GM23248 (cell line): Measurements from ENCODE around the gene TIMD4. TPM values are rescaled to one million over a fixed set of nuclear protein-coding genes. Genes with fewer than 3 reads are reported as not detected.

Experiments
- DNase-seq: peaks from one replicate; pipeline ENCODE4 v3.0.0-alpha.2; 2015
- H2AFZ ChIP-seq: fragments of 200-600 bp; sonication (generic); 2 replicates; pipeline ENCODE4 v1.6.1; 2016; ENCODE audit warnings: antibody characterized with exemption
- H3F3A ChIP-seq: fragments of 200-600 bp; sonication (generic); 2 replicates; pipeline ENCODE4 v1.6.1; 2016; ENCODE audit warnings: mild to moderate bottlenecking, antibody characterized with exemption, mixed run types; ENCODE audit not compliant: insufficient read depth
- H3K27ac ChIP-seq: fragments of 200-600 bp; sonication (generic); 2 replicates; pipeline ENCODE4 v1.5.1; 2016; ENCODE audit warnings: mild to moderate bottlenecking
- H3K27me3 ChIP-seq: fragments of 200-600 bp; sonication (generic); replicated peaks from 2 replicates; pipeline ENCODE4 v1.6.1; 2016; ENCODE audit warnings: mild to moderate bottlenecking; ENCODE audit not compliant: insufficient read depth
- H3K36me3 ChIP-seq: fragments of 200-600 bp; sonication (generic); 2 replicates; pipeline ENCODE4 v1.6.1; 2016; ENCODE audit warnings: low read depth, mild to moderate bottlenecking
- H3K4me1 ChIP-seq: fragments of 200-600 bp; sonication (generic); 2 replicates; pipeline ENCODE4 v1.6.1; 2016; ENCODE audit warnings: mild to moderate bottlenecking; ENCODE audit not compliant: insufficient read depth
- H3K4me2 ChIP-seq: fragments of 200-600 bp; sonication (generic); one replicate; pipeline ENCODE4 v1.6.1; 2016; ENCODE audit warnings: mild to moderate bottlenecking; ENCODE audit not compliant: unreplicated experiment
- H3K4me3 ChIP-seq: fragments of 200-600 bp; sonication (generic); 2 replicates; pipeline ENCODE4 v1.5.1; 2016; ENCODE audit warnings: mild to moderate bottlenecking
- H3K79me2 ChIP-seq: fragments of 200-600 bp; sonication (generic); 2 replicates; pipeline ENCODE4 v1.6.1; 2016; ENCODE audit warnings: mild to moderate bottlenecking; ENCODE audit not compliant: insufficient read depth
- H3K9ac ChIP-seq: fragments of 200-600 bp; sonication (generic); 2 replicates; pipeline ENCODE4 v1.6.1; 2016; ENCODE audit warnings: mild to moderate bottlenecking
- H3K9me2 ChIP-seq: fragments of 200-600 bp; sonication (generic); 2 replicates; pipeline ENCODE4 v1.6.1; 2016; ENCODE audit warnings: mixed run types, mild to moderate bottlenecking, moderate library complexity; ENCODE audit not compliant: insufficient read depth
- H3K9me3 ChIP-seq: fragments of 200-600 bp; sonication (generic); one replicate; pipeline ENCODE4 v1.6.1; 2017; ENCODE audit warnings: low read depth
- H4K20me1 ChIP-seq: fragments of 200-600 bp; sonication (generic); 2 replicates; pipeline ENCODE4 v1.6.0; 2016; ENCODE audit not compliant: insufficient read depth
- EZH2 ChIP-seq: fragments of 200-600 bp; sonication (generic); IDR thresholded peaks from 2 replicates; pipeline ENCODE4 v1.6.1; 2018; ENCODE audit warnings: antibody characterized with exemption, mild to moderate bottlenecking; ENCODE audit not compliant: insufficient read depth, poor library complexity, severe bottlenecking
- EZH2phosphoT487 ChIP-seq: fragments of 200-600 bp; sonication (generic); IDR thresholded peaks from 2 replicates; pipeline ENCODE4 v1.6.1; 2018; ENCODE audit warnings: antibody characterized with exemption, moderate library complexity, mild to moderate bottlenecking, low read depth; ENCODE audit not compliant: insufficient read depth
- WGBS, 2 experiments: methylation state at CpG; one replicate each; pipeline ENCODE4 v1.1.6; 2015 to 2017; ENCODE audit warnings: low lambda C conversion rate in 2 of 2, low coverage in 1 of 2; ENCODE audit errors: missing lambda C conversion rate in 2 of 2; 5-methylcytosine and 5-hydroxymethylcytosine counted together
- in situ Hi-C: fragments of 300-500 bp; cut with MboI; formaldehyde crosslinking; loops from 2 replicates; pipeline ENCODE4 v1.15.0; 2020
- polyA plus RNA-seq: library from polyadenylated mRNA; unstranded; fragments of >200 nt; fragmentation: Nextera tagmentation; extraction: Ambion mirVana; gene quantifications from 2 replicates; pipeline ENCODE4 v1.2.1, GENCODE V29; 2016
- total RNA-seq: library from RNA; depleted of rRNA; stranded (reverse); fragments of >200 nt; shearing (Covaris generic); gene quantifications from 2 replicates; pipeline ENCODE4 v1.2.3, GENCODE V29; 2014; rRNA removed

The TIMD4 gene
- total and polyA plus RNA-seq, 2 experiments from 2014 or later: not detected

DNA sequence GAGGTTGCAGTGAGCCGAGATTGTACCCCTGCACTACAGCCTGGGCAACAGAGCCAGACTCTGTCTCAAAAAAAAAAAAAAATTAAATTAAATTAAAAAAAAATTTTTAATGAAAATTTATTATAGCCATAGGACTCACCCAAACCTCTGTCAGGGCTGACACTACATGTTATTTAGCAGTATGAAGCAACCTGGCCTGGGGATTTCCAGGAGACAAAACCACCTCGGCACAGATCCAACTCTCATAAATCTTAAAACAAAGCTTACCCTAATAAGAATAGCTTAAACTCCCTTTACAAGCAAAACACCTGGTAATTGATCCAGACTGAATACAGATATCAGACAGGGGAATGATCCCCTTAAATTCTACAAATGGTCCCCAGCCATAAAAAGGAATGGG, 74.5 kb downstream of the TIMD4 start:
- WGBS, 2 experiments: 21 to 33% methylated on average over 2 of the region's 2 CpGs
- H3K9me3 ChIP-seq: no peaks in the 10 kb centered on the region
- H3K4me2 ChIP-seq: no peak overlapping the region
- H3K36me3 ChIP-seq: no peaks in the 10 kb centered on the region
- no peaks in the 10 kb centered on the region for H3F3A ChIP-seq
- no peak overlapping the region for H3K27ac ChIP-seq
- in situ Hi-C loops: no loop called here
- no peaks in the 10 kb centered on the region for H3K9me2 ChIP-seq
- no peak overlapping the region for H2AFZ ChIP-seq
- no peaks in the 10 kb centered on the region for H3K4me1 ChIP-seq
- H3K9ac ChIP-seq: no peak overlapping the region
- H3K27me3 ChIP-seq: no peaks in the 10 kb centered on the region
- H3K4me3 ChIP-seq: no peak overlapping the region
- no peak for DNase-seq
- no peaks in the 10 kb centered on the region for H3K79me2 ChIP-seq
- H4K20me1 ChIP-seq: no peaks in the 10 kb centered on the region
- TF ChIP-seq EZH2phosphoT487: no peak
- TF ChIP-seq EZH2: no peak

GRCh38 chr5:156883316-156883875, 79.6 kb downstream of the TIMD4 start:
- WGBS, 2 experiments: 6 to 7% methylated on average over 3 of the region's 3 CpGs
- no peak overlapping the region for H3K4me3 ChIP-seq
- H3K27ac ChIP-seq: no peak overlapping the region
- no peak overlapping the region for H3K4me2 ChIP-seq
- H3K79me2 ChIP-seq: no peaks in the 10 kb centered on the region
- in situ Hi-C loops: no loop called here
- DNase-seq: no peak
- no peak overlapping the region for H3K9ac ChIP-seq
- no peak overlapping the region for H2AFZ ChIP-seq
- H4K20me1 ChIP-seq: no peaks in the 10 kb centered on the region
- H3K27me3 ChIP-seq: no peaks in the 10 kb centered on the region
- H3K9me2 ChIP-seq: no peaks in the 10 kb centered on the region
- no peaks in the 10 kb centered on the region for H3K9me3 ChIP-seq
- no peaks in the 10 kb centered on the region for H3K4me1 ChIP-seq
- H3K36me3 ChIP-seq: no peaks in the 10 kb centered on the region
- TF ChIP-seq EZH2phosphoT487: no peak
- TF ChIP-seq EZH2: no peak
- H3F3A ChIP-seq: no peaks in the 10 kb centered on the region

DNA sequence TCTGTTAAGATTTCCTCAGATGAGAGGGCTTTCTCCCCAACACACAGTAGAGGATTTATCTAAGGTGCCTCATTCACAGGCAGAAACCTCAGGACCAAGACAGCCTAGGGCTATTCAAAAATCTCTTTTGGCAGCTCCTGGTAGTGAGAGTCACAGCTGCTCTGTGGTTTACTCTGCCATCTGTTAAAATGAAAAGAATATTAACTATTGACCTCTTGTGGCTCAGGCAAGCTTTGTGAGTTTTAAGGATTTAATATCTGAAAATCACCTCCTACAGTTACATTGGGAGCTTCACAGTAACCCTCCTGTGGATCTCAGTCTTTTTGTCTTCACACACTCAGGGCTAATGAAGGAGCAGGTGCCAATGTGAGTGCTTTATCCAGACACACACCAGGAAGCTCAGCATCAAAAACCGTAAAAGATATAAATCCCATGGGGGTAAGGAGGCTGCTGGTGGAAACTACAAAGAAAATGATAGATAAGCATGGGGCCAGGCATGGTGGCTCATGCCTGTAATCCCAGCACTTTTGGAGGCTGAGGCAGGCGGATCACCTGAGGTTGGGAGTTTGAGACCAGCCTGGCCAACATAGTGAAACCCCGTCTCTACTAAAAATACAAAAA, 83.3 kb downstream of the TIMD4 start:
- no peaks in the 10 kb centered on the region for H3K9me3 ChIP-seq
- no peaks in the 10 kb centered on the region for H3K36me3 ChIP-seq
- no peaks in the 10 kb centered on the region for H4K20me1 ChIP-seq
- in situ Hi-C loops: no loop called here
- no peak overlapping the region for H2AFZ ChIP-seq
- H3K4me2 ChIP-seq: no peak overlapping the region
- no peaks in the 10 kb centered on the region for H3K27me3 ChIP-seq
- H3K4me3 ChIP-seq: no peak overlapping the region
- no peak overlapping the region for H3K9ac ChIP-seq
- no peaks in the 10 kb centered on the region for H3K9me2 ChIP-seq
- 22 to 28% methylated on average over 3 of the region's 3 CpGs for WGBS, 2 experiments
- no peak for DNase-seq
- H3K79me2 ChIP-seq: no peaks in the 10 kb centered on the region
- no peak for TF ChIP-seq EZH2
- TF ChIP-seq EZH2phosphoT487: no peak
- no peaks in the 10 kb centered on the region for H3F3A ChIP-seq
- no peak overlapping the region for H3K27ac ChIP-seq
- no peaks in the 10 kb centered on the region for H3K4me1 ChIP-seq

- no peaks in the 10 kb centered on the region for H3K4me1 ChIP-seq
- WGBS, 2 experiments: 4 to 6% methylated on average over 1 of the region's 1 CpG
- no peak overlapping the region for H3K4me2 ChIP-seq
- H3K9ac ChIP-seq: no peak overlapping the region
- no peaks in the 10 kb centered on the region for H4K20me1 ChIP-seq
- no peaks in the 10 kb centered on the region for H3K27me3 ChIP-seq
- no peak overlapping the region for H2AFZ ChIP-seq
- H3K36me3 ChIP-seq: no peaks in the 10 kb centered on the region
- H3K4me3 ChIP-seq: no peak overlapping the region
- H3K79me2 ChIP-seq: no peaks in the 10 kb centered on the region
- no peaks in the 10 kb centered on the region for H3K9me3 ChIP-seq
- H3K9me2 ChIP-seq: no peaks in the 10 kb centered on the region
- DNase-seq: no peak
- H3F3A ChIP-seq: no peaks in the 10 kb centered on the region
- no peak overlapping the region for H3K27ac ChIP-seq
- in situ Hi-C loops: no loop called here
- no peak for TF ChIP-seq EZH2
- no peak for TF ChIP-seq EZH2phosphoT487
Measured at GRCh38 chr5:156871212-156871611, 91.8 kb downstream of the TIMD4 start.

DNA sequence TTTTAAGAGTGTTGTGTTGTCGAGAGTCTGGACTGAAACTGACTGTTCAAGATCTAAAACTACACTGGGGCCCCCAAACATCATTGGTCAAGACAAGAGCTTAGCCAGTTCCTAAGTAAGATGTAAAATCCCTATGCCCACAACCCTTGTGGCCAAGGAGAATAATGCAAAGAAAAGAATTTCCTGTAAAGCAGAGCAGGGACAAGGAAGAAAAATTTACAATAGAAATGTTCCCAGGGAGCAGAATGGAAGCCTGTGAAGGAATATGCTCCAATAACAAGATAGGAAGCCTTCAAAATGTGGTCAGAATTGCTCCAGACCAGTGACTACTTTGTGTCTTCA, 92.6 kb downstream of the TIMD4 start:
- WGBS, 2 experiments: 27 to 39% methylated on average over 1 of the region's 1 CpG
- H3K9me3 ChIP-seq: no peaks in the 10 kb centered on the region
- no peaks in the 10 kb centered on the region for H3K9me2 ChIP-seq
- H3F3A ChIP-seq: no peaks in the 10 kb centered on the region
- no peak overlapping the region for H3K27ac ChIP-seq
- no peak overlapping the region for H3K4me3 ChIP-seq
- no peak for DNase-seq
- H3K9ac ChIP-seq: no peak overlapping the region
- in situ Hi-C loops: no loop called here
- TF ChIP-seq EZH2phosphoT487 (no peak), EZH2 (no peak)
- H4K20me1 ChIP-seq: no peaks in the 10 kb centered on the region
- H3K79me2 ChIP-seq: no peaks in the 10 kb centered on the region
- H3K36me3 ChIP-seq: no peaks in the 10 kb centered on the region
- no peaks in the 10 kb centered on the region for H3K4me1 ChIP-seq
- H2AFZ ChIP-seq: no peak overlapping the region
- H3K27me3 ChIP-seq: no peaks in the 10 kb centered on the region
- no peak overlapping the region for H3K4me2 ChIP-seq

Other genes starting within 250 kb of the TIMD4 start
- gene PPP1R2B, start 112.9 kb downstream of the TIMD4 start, total RNA-seq: 0.11 TPM in 1 of 2 replicates, not detected in the other
- 0.10 TPM in 1 of 2 replicates, not detected in the other for gene PPP1R2B, start 112.9 kb downstream of the TIMD4 start, polyA plus RNA-seq
- gene HAVCR1, start 95.9 kb upstream of the TIMD4 start, total RNA-seq: not detected in 2 replicates
- not detected in 2 replicates for gene HAVCR1, start 95.9 kb upstream of the TIMD4 start, polyA plus RNA-seq
- not detected in 2 replicates for gene HAVCR2, start 145.8 kb upstream of the TIMD4 start, total RNA-seq
- not detected in 2 replicates for gene HAVCR2, start 145.8 kb upstream of the TIMD4 start, polyA plus RNA-seq
- gene MED7, start 179.6 kb upstream of the TIMD4 start, total RNA-seq: 8.0 and 15.8 TPM in 2 replicates
- 21.2 and 22.2 TPM in 2 replicates for gene MED7, start 179.6 kb upstream of the TIMD4 start, polyA plus RNA-seq
- not detected in 2 replicates for gene GARIN3, start 203.0 kb upstream of the TIMD4 start, total RNA-seq
- not detected in 2 replicates for gene GARIN3, start 203.0 kb upstream of the TIMD4 start, polyA plus RNA-seq
- 0.11 TPM in 1 of 2 replicates, not detected in the other for gene ITK, start 217.6 kb upstream of the TIMD4 start, total RNA-seq
- 0.04 TPM in 1 of 2 replicates, not detected in the other for gene ITK, start 217.6 kb upstream of the TIMD4 start, polyA plus RNA-seq